ENCODE data around the gene PLK1.
"Not testable (repeated sequence)": the region's sequence is repeated elsewhere in the genome, so short reads cannot be mapped to it uniquely, and the experiment has no call there.

Gene PLK1

DNA sequence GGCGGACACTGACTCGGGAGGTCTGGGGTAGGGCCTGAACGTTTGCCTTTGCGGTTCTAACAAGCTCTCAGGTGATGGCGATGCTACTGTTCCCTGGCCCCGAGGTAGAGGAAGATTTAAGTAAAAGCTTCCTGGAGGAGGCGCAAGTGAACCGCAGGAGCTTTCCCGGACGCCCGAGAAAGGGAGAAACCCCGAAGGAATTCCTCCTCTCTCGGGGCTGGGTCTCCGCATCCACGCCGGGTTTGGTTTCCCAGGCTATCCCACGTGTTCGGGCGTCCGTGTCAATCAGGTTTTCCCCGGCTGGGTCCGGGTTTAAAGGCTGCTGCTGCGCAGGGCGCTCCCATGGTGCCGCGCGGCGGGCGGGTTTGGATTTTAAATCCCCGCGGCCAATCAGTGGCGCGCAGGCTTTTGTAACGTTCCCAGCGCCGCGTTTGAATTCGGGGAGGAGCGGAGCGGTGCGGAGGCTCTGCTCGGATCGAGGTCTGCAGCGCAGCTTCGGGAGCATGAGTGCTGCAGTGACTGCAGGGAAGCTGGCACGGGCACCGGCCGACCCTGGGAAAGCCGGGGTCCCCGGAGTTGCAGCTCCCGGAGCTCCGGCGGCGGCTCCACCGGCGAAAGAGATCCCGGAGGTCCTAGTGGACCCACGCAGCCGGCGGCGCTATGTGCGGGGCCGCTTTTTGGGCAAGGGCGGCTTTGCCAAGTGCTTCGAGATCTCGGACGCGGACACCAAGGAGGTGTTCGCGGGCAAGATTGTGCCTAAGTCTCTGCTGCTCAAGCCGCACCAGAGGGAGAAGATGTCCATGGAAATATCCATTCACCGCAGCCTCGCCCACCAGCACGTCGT lies at the start of gene PLK1:
TSS of gene PLK1 (plus strand) at position 460 of the 844 bp plus-strand sequence. CDS start at position 504, 44 bp downstream.
- Histone ChIP-seq H3K4me1 (ENCODE audit: insufficient read depth, insufficient read length) (peaks cover 9% of the 10 kb centered on the region), H3K27me3 (ENCODE audit: insufficient read depth, insufficient read length) (no peaks in the 10 kb centered on the region), H3K4me3 (ENCODE audit: insufficient read length, low read depth) (peak within 1 kb of the TSS; percentile 97), H3K36me3 (ENCODE audit: insufficient read depth, insufficient read length, low read length) (peaks cover 59% of the 10 kb centered on the region), H3K9ac (ENCODE audit: insufficient read length, low read depth) (peak within 1 kb of the TSS; percentile 96), H3K9me3 (ENCODE audit: insufficient read depth, low read length) (no peaks in the 10 kb centered on the region)
- no peak for TF ChIP-seq YY1 (IDR thresholded peaks at IDR 0.05; ENCODE audit: insufficient read depth, insufficient read length)
- TF ChIP-seq ZNF274 (IDR thresholded peaks at IDR 0.05; ENCODE audit: low read depth, low read length), result no peak
- no peak for TF ChIP-seq SUZ12 (IDR thresholded peaks at IDR 0.05; ENCODE audit: extremely low read depth, insufficient read depth, insufficient read length)
- DNase-seq (ENCODE audit: low read depth, low spot score), result peak; percentile 88

- H3K36me3 ChIP-seq (ENCODE audit: insufficient read depth, insufficient read length, low read length), result peaks cover 81% of the 10 kb centered on the region
- H3K27me3 ChIP-seq (ENCODE audit: insufficient read depth, insufficient read length), result no peaks in the 10 kb centered on the region
- no peaks in the 10 kb centered on the region for H3K9me3 ChIP-seq (ENCODE audit: insufficient read depth, low read length)
- TF ChIP-seq YY1 (IDR thresholded peaks at IDR 0.05; ENCODE audit: insufficient read depth, insufficient read length), result no peak
- no peak for TF ChIP-seq SUZ12 (IDR thresholded peaks at IDR 0.05; ENCODE audit: extremely low read depth, insufficient read depth, insufficient read length)
- TF ChIP-seq ZNF274 (IDR thresholded peaks at IDR 0.05; ENCODE audit: low read depth, low read length), result no peak
- no peaks in the 10 kb centered on the region for H3K4me1 ChIP-seq (ENCODE audit: insufficient read depth, insufficient read length)
- no peak overlapping the region for H3K9ac ChIP-seq (ENCODE audit: insufficient read length, low read depth)
- DNase-seq (ENCODE audit: low read depth, low spot score), result no peak
- H3K4me3 ChIP-seq (ENCODE audit: insufficient read length, low read depth), result no peak overlapping the region
Measured at GRCh38 chr16:23629516-23629915, 49.2 kb upstream of the PLK1 start.

DNA sequence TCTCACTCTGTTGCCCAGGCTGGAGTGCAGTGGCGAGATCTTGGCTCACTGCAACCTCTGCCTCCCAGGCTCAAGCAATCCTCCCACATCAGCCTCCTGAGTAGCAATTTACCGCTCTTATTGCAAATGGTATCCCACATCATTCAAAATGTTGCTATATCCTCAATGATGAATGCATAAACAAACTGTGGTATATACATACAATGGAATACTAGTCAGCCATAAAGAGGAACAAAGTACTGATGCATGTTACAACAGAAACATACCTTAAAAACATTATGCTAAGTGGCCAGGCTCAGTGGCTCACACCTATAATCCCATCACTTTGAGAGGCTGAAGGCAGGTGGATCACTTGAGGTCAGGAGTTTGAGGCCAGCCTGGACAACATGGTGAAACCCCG lies 46.8 kb upstream of the PLK1 start:
- not testable (repeated sequence) for H3K4me3 ChIP-seq (ENCODE audit: insufficient read length, low read depth); H3K9ac ChIP-seq (ENCODE audit: insufficient read length, low read depth); H3K4me1 ChIP-seq (ENCODE audit: insufficient read depth, insufficient read length); DNase-seq (ENCODE audit: low read depth, low spot score); H3K9me3 ChIP-seq (ENCODE audit: insufficient read depth, low read length); H3K27me3 ChIP-seq (ENCODE audit: insufficient read depth, insufficient read length)
- H3K36me3 ChIP-seq (ENCODE audit: insufficient read depth, insufficient read length, low read length), result peaks cover 83% of the 10 kb centered on the region

DNA sequence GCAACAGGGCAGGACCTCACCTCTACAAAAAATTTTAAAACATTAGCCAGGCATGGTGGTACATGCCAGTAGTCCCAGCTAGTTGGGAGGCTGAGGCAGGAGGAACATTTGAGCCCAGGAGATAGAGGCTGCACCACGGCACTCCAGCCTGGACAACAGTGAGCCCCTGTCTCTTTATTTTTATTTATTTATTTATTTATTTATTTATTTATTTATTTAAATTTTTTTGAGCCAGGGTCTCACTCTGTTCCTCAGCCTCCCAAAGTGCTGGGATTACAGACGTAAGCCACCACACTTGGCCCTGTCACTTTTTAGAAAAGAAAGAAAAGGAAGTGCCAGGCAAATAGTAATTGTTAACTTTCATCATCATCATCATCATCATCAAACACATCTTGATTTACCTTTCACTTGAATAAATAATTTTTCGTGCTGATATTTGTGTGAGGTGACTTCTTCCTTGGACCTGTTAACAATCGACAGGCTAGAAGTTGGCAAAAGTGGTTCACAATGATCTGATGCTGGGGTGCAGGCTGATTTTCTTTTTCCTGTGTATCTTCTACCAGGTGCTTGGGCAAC lies 44.1 kb upstream of the PLK1 start:
- DNase-seq (ENCODE audit: low read depth, low spot score), result no peak
- Histone ChIP-seq H3K27me3 (ENCODE audit: insufficient read depth, insufficient read length) (no peaks in the 10 kb centered on the region), H3K36me3 (ENCODE audit: insufficient read depth, insufficient read length, low read length) (peaks cover 80% of the 10 kb centered on the region), H3K4me3 (ENCODE audit: insufficient read length, low read depth) (no peak overlapping the region), H3K4me1 (ENCODE audit: insufficient read depth, insufficient read length) (no peaks in the 10 kb centered on the region), H3K9me3 (ENCODE audit: insufficient read depth, low read length) (no peaks in the 10 kb centered on the region), H3K9ac (ENCODE audit: insufficient read length, low read depth) (no peak overlapping the region)
- TF ChIP-seq YY1 (IDR thresholded peaks at IDR 0.05; ENCODE audit: insufficient read depth, insufficient read length) (no peak), SUZ12 (IDR thresholded peaks at IDR 0.05; ENCODE audit: extremely low read depth, insufficient read depth, insufficient read length) (no peak), ZNF274 (IDR thresholded peaks at IDR 0.05; ENCODE audit: low read depth, low read length) (no peak)

GRCh38 chr16:23635958-23636357 lies 42.7 kb upstream of the PLK1 start:
- Histone ChIP-seq H3K9me3 (ENCODE audit: insufficient read depth, low read length) (no peaks in the 10 kb centered on the region), H3K4me1 (ENCODE audit: insufficient read depth, insufficient read length) (no peaks in the 10 kb centered on the region), H3K4me3 (ENCODE audit: insufficient read length, low read depth) (no peak overlapping the region), H3K9ac (ENCODE audit: insufficient read length, low read depth) (no peak overlapping the region), H3K36me3 (ENCODE audit: insufficient read depth, insufficient read length, low read length) (peaks cover 76% of the 10 kb centered on the region), H3K27me3 (ENCODE audit: insufficient read depth, insufficient read length) (no peaks in the 10 kb centered on the region)
- TF ChIP-seq SUZ12 (IDR thresholded peaks at IDR 0.05; ENCODE audit: extremely low read depth, insufficient read depth, insufficient read length), result no peak
- no peak for TF ChIP-seq YY1 (IDR thresholded peaks at IDR 0.05; ENCODE audit: insufficient read depth, insufficient read length)
- TF ChIP-seq ZNF274 (IDR thresholded peaks at IDR 0.05; ENCODE audit: low read depth, low read length), result no peak
- DNase-seq (ENCODE audit: low read depth, low spot score), result no peak

DNA sequence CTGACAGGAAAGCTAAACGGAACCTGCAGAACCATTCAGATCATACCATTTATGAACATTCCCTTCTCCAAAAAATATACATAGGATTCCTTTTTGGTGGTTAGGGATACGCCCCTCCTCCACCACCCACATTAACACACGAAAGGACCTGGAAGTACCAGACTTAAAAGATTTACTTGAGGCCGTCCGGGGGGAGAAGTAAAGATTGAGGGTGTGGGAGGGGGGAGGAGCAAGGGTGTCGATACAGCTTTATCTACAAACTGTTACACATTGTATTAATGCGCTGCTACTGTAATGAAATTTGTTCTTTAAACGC lies 38.1 kb upstream of the PLK1 start:
- peak overlapping the region; percentile 100 for H3K9ac ChIP-seq (ENCODE audit: insufficient read length, low read depth)
- no peaks in the 10 kb centered on the region for H3K4me1 ChIP-seq (ENCODE audit: insufficient read depth, insufficient read length)
- TF ChIP-seq SUZ12 (IDR thresholded peaks at IDR 0.05; ENCODE audit: extremely low read depth, insufficient read depth, insufficient read length), result no peak
- no peak for TF ChIP-seq YY1 (IDR thresholded peaks at IDR 0.05; ENCODE audit: insufficient read depth, insufficient read length)
- TF ChIP-seq ZNF274 (IDR thresholded peaks at IDR 0.05; ENCODE audit: low read depth, low read length), result no peak
- H3K27me3 ChIP-seq (ENCODE audit: insufficient read depth, insufficient read length), result no peaks in the 10 kb centered on the region
- peak; percentile 63 for DNase-seq (ENCODE audit: low read depth, low spot score)
- H3K9me3 ChIP-seq (ENCODE audit: insufficient read depth, low read length), result no peaks in the 10 kb centered on the region
- peak overlapping the region; percentile 96 for H3K4me3 ChIP-seq (ENCODE audit: insufficient read length, low read depth)
- H3K36me3 ChIP-seq (ENCODE audit: insufficient read depth, insufficient read length, low read length), result peaks cover 65% of the 10 kb centered on the region

GRCh38 chr16:23640931-23641765 lies 37.5 kb upstream of the PLK1 start, which contains the start of the genes DCTN5 and PALB2:
TSS of gene DCTN5 (plus strand) at chr16:23641466. CDS start at chr16:23641543, 77 bp downstream.
TSS of gene PALB2 (minus strand) at chr16:23641310. CDS start at chr16:23641157, 153 bp downstream.
- Histone ChIP-seq H3K4me3 (ENCODE audit: insufficient read length, low read depth) (peak within 1 kb of the TSS; percentile 96), H3K9ac (ENCODE audit: insufficient read length, low read depth) (peak within 1 kb of the TSS; percentile 100), H3K4me1 (ENCODE audit: insufficient read depth, insufficient read length) (no peaks in the 10 kb centered on the region), H3K27me3 (ENCODE audit: insufficient read depth, insufficient read length) (no peaks in the 10 kb centered on the region), H3K36me3 (ENCODE audit: insufficient read depth, insufficient read length, low read length) (peaks cover 64% of the 10 kb centered on the region), H3K9me3 (ENCODE audit: insufficient read depth, low read length) (no peaks in the 10 kb centered on the region)
- no peak for TF ChIP-seq SUZ12 (IDR thresholded peaks at IDR 0.05; ENCODE audit: extremely low read depth, insufficient read depth, insufficient read length)
- TF ChIP-seq YY1 (IDR thresholded peaks at IDR 0.05; ENCODE audit: insufficient read depth, insufficient read length), result peak; percentile 41
- TF ChIP-seq ZNF274 (IDR thresholded peaks at IDR 0.05; ENCODE audit: low read depth, low read length), result no peak
- peak; percentile 95 for DNase-seq (ENCODE audit: low read depth, low spot score)

Measured in NT2/D1 (cell line).